HTR-8/SVneo (cell line): ENCODE results near the gene LRP2BP.

Experiments
- DNase-seq: peaks from one replicate; pipeline ENCODE4 v3.0.0; 2011; ENCODE audit warnings: low spot score, mixed read lengths; ENCODE audit not compliant: insufficient read length
- FAIRE-seq: peaks from 2 replicates; lab custom pipeline; 2011; peaks lifted over from hg19 to GRCh38; lab: Jason Lieb, UNC

The LRP2BP gene

DNA sequence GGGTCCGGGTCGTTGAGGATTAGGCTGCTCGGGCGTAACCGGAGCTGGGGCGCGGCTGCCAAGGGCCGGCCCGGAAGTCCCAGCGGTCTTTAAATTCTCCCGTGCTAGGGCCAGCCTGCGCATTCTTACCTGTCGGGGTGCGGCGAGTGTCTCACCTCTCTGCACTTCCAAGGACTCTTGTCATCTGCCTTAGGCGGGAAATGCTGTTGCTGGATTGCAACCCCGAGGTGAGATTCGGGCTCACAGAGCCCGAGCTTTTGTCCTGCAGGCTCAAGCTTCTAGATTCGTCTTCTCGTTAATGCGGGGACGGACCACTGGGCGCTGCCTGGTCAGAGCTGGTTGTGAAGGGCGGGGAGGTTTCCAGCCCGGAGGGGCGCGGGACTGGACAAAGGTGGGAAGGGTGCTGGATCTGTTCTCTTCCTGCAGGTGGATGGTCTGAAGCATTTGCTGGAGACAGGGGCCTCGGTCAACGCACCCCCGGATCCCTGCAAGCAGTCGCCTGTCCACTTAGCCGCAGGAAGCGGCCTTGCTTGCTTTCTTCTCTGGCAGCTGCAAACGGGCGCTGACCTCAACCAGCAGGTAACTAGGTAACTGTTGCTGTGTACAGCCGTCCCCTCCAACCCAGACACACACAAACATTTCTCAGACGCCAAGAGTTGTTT, 1.1 kb upstream of the LRP2BP start, which contains the start of gene ANKRD37:
Gene ANKRD37, plus strand, starts transcription at position 118 of the 662 bp plus-strand sequence. Its CDS starts 83 bp downstream, at position 201.
- FAIRE-seq (no peak), DNase-seq (no peak)

DNA sequence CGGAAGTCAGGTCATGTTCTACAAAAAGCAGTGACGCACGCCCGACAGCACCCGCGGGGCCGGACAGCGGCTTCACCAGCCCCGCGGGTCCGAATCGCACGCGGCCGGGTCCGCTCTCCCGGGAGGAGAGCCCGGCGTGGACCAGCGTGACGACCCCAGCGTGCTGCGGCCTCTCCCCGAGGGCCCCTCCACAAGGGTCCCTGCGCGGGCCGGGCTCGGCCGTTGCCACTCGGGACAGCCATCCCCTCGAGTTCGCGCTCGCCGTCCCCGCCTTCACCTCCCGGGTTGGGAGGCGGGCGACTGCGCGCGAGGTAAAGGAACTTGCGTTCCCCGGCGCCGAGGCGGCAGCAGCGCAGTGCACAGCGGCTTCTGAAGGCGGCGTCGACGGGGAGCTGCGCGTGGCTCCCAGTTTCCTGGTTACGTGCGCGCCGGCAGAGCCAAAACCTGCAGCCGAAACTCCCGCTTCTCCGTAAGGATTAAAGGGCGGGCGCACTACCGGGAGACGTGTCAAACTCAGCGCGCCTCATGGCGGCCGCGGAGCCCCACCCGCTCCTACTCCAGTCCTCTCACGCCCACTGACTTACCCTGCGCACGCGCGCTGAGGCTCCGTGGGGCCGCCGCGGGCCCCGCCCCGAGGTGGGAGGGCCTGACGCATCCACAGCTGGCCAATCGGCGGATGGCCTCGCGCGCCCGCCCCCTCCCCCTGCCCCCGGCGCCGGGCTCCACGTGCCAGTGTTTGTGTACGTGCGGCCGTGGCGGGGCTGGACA, 416 bp upstream of the LRP2BP start:
- FAIRE-seq = peak; percentile 98
- DNase-seq = peak; percentile 97

DNA sequence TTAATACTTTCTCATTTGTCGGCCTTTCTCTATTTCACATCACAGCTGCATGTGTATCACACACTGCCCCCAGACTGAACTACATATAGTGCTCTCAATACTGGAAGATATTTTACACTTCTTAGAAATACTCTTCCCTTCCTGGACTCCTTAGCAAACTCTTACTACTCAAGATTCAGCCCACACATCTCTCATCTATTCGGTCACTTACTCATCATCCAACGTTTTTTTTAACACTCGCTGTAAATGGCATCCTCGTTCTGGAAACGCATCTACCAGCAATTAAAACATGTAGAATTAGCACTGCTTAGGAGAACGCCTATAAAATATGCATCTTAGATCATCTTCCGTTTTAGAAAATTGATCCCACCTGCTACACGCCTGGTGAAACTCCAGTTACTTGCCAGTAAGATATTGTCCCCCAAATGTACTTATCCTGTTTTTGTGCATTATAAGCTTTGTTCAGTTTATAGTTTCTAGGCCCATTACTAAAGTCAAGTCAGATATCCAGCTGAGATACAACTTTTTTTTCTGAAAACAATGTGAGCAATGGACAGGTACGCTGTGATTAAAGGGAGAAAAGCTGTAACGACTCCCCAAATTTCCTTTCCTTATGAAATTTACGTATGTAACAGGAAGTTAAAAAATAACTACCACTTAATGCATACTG, 1.0 kb downstream of the LRP2BP start:
- FAIRE-seq (no peak), DNase-seq (no peak)

DNA sequence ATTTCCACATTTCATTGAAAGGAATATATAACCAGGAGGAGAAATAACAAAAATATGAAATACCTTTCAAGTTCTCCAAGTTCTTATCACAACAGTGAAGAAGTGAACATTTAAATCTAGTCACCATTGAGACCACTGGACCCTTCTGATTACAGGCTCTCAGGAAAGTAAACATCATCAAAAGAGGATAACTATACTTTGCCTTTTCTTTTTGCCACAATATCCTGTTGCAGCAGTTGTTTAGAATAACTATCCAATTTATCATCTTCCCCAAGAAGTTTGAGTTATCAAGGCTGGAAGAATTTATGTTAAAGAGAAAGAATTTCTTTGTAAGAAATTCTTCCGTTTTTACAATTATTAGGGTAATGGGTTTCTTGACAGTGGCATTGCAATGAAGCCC, 3.6 kb downstream of the LRP2BP start:
- FAIRE-seq (no peak), DNase-seq (no peak)

DNA sequence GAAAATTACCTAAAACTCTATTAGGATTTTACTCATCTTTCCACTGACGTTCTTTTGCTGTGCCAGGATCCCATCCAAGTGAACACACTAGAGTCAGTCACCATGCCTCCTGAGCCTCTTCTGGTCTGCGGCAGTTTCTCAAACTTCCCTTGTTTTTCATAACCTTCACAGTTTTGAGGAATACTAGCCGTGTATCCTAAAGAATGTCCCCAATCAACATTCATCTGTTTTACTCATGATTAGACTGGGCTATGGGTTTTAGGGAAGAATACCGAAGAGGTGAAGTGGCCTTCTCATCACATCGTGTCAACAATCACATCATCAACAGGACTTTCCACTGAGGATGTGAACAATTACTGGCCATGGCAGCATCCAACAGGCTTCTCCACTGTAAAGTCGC, 4.8 kb downstream of the LRP2BP start:
- no peak for FAIRE-seq

DNA sequence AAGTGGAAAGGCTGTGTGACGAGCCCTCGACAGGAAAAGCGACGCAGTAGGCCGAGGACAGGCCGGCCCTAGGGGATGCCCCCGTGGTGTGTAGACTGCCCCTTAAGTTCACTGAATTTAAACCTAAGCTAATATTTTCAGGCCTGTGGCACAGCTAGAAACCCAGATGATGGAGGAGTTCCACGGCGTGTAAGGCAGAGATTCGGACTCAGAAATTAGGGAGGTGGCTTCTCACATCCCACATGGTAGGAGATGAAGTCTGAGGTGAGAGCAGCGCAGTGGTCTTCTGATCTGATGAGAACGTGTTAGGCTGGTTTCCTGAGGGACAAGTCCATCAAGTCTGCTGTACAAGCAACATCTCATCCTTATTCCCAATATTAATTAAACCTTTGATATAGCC, 7.8 kb downstream of the LRP2BP start:
- FAIRE-seq (no peak), DNase-seq (no peak)

More for the DNA sequence above, 4.8 kb downstream of the LRP2BP start:
- DNase-seq = no peak

DNA sequence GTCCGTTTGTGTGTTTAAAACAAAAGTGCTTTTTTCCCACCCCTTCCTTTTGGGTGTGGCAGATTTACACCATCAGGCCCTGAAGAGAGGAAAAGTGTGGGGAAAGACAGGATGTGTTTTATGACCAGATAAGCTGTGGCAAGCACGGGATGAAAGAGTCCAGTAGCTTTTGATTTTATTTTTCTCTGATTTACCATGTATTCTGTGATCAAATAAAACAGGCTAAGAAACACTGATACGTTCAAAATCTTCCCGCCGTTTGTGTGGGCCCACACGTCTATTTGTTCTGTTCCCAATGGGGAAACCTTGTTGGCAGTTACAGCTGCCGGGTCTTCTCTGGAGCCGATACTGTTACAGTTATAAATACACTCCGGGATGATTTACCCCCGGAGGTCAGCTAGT, 10.8 kb downstream of the LRP2BP start:
- DNase-seq (peak; percentile 31), FAIRE-seq (no peak)

DNA sequence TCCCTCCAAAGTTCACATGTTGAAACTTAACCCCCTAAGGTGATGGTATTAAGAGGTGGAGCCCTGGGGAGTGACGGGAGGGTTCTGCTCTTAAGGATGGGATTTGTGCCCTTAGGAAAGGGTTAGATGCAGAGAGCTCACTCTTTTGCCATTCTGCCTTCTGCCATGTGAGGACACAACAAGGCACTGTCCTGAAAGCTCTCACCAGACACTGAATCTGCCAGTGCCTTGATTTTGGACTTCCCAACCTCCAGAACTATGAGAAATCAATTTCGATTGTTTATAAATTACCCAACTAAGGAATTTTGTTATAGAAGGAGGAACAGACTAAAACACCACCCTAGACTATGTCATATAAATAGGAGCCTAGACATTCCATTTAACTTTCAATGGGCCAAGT, 11.7 kb downstream of the LRP2BP start:
- FAIRE-seq (no peak), DNase-seq (no peak)

DNA sequence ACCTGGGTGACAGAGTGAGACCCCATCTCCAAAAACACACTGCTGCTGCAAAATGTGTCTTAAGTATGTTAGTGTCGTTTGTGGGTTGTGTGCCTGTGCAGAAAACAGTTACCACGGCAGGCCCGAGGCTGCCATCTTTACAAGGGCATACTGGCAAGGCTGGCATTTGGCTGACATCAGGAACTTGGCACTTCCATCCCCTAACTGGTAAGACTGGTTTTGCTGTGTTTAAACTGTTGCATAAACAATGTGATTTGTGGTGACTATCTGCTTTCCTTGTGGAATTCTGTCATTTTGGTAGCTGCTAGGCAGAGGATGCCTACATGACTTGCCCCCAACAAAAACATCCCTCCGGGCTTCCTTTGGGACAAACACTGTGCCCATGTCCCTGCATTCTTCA, 12.3 kb downstream of the LRP2BP start:
- FAIRE-seq = peak; percentile 40

DNA sequence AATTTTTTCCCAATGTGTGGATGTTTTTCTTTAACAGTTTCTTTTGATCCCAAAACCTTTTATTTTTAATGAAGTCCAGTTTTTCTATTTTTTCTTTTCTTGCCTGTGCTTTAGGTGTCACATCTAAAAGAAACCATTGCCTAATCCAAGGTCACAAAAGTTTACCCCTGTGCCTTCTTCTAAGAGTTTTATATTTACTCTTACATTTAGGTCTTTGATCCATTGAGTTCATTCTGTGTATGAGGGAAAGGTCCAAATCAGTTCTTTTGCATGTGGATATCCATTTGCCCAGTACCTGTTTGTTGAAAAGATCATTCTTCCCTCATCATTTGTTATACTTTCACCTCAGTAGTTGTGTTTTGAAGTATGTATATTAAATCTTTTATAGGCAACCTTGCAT, 13.0 kb downstream of the LRP2BP start:
- FAIRE-seq (no peak), DNase-seq (no peak)

More for the DNA sequence above, 12.3 kb downstream of the LRP2BP start:
- DNase-seq = no peak

DNA sequence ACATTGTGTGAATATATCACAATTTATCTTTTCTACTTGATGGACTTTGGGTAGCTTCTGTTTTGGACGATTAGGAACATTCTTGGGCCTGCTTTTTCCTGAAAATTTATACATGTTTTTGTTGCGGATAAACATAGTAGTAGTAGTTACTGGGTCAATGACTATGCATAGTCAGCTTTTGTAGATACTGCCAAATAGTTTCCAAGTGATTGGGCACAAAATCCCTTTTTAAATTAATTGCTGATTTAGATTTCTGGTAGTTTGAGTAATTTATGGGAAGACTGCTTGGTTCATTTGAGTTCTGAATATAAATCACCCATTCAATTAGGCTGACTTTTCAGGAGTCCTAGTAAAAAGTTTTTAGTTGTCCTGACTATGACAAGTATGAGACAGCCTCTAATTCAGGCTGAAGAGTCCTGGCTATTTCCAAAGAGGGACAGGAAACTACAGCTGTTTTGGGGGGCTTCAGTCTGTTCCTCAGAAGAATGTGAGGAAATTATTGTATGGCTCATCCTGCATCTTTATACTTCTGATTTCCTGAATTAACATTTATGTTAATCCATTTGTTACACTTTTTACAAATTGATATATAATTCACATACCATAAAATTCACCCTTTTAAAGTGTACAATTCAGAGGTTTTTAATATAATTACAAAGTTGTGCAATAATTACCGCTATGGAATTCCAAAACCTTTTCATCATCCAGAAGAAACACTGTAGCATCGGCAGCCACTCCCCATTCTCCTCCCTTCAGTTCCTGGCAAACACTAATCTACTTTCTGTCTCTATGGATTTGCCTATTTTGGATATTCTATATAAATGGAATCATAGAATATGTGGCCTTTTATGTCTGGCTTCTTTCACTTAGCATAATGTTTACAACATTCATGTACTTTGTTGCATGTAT, 14.2 kb downstream of the LRP2BP start:
- FAIRE-seq (no peak), DNase-seq (no peak)

DNA sequence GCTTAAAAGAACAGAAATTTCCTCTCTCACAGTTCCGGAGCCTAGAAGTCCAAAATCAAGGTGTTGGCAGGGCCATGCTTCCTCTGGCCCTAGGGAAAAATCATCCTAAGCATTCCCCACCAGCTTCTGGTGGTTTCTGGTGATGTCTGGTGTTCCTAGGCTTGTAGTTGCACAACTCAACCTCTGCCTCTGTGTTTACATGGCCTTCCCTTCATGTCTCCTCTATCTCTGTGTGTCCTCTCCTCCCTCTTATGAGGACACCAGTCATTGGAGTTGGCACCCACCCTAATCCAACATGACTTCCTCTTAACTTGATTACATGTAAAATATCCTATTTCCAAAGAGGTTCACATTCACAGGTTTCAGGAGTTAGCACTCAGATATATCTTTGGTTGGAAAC, 15.4 kb downstream of the LRP2BP start:
- DNase-seq (no peak), FAIRE-seq (no peak)

DNA sequence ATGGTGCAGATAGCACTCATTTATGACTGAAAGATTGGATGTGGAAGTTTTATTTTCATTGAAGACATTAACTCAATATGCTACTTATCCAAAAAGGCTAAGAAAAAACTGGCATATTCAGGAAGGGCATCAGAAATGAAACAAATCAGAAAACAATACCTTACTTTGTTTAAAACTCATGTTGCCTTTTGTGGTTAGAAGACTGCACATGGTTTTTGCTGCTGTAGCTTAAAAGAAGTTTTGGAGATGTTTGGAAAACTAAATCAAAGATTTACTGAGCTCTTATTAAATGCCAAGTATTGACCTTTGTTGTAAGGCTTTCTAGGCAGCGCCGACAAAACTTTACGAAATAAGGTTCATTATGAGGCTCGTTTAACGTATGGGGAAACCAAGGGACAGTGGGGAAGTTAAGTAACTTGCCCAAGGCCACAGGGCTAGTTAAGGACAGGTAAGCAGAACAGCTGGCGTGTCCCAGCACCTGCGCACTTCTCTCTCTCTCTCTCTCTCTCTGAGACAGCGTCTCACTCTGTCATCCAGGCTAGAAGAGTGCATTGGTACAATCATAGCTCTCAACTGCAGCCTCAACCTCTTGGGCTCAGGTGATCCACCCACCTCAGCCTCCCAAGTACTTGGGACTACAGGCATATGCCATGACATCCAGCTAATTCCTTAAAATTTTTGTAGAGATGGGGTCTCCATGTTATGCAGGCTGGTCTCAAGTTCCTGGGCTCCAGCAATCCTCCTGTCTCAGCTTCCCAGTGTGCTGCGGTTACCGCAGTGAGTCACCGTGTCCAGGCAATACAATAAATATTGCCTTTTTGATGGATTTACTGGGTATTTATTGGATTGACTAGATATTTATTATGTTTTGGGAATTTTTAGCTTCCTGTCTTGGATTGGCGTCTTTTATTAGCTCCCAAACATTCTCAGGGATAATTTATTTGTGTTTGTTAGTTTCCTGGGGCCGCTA, 16.1 kb downstream of the LRP2BP start:
- peak; percentile 62 for FAIRE-seq
- peak; percentile 21 for DNase-seq

DNA sequence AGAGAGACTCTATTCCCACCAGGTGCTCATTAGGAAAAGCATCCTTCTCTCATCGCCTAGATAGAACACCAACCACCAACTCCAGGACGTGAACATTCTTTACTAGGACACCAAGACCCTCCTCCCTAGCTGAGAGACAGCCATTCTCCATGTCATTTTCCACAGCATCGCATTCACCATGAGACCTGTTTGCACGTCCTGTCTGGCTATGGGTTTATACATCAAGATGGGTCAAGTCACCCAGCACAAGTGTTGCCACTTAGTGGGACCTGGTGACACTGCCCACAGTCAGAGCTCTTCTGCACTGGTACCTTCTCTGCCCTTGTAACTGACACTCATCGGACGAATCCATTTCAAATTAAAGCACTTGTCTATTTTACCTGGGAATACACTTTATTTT, 17.5 kb downstream of the LRP2BP start:
- FAIRE-seq = peak; percentile 33

DNA sequence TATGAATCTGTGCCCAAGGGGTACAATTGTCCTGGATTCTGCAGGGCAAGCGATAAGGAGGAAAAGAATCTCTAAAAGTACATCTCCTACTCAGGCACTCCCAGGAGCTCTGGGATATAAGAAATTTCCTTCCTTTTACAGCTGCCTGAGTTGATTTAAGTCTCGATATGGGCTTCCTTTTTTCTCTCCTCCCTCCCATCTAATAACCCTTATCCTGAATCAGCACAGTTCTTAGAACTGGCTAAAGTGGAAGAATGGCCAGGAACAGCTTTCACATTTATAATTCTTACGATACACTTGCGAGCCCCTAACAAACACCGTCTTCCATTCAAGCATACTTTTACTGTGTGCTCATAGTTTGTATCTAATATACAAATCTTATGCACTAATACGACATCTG, 21.2 kb downstream of the LRP2BP start:
- FAIRE-seq = no peak
- no peak for DNase-seq

More for the DNA sequence above, 17.5 kb downstream of the LRP2BP start:
- no peak for DNase-seq

DNA sequence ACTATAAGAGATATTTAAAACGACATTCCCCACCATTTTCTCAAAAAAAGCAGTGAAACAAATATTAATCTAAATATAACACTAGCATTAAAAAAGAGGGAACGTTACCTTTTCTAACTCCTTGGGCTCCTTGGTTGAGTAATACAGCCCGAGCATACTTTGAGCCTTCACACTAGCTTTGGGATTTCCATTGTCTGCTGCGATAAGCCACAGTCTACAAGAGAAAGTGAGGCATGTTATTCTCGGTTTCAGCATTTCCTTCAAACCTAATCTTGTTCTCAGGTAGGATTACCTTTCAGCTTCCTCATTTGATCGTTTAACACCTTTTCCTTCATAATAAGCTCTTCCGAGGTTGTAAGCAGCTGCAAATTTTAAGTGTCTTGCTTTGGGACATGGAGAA, 21.7 kb downstream of the LRP2BP start:
- DNase-seq (no peak), FAIRE-seq (no peak)

DNA sequence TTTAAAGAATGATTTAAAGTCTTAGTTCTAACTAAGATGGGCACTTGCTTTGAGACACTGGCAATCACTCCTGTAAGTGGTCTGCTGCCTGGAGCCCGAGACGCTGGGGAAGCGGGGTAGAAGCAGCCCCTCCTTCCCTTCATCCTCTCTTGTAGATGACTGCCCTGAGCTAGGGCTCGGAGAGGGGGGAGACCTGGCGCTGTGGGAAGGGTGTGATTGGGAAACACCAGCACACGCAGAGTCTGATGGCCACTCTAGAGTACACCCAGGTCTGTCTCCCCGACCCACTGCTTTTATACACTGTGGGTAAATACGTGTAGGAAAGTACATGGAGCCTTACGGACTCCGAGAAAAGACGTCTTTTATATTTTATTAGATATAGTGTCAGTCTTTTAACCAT, 24.0 kb downstream of the LRP2BP start:
- FAIRE-seq = no peak

DNA sequence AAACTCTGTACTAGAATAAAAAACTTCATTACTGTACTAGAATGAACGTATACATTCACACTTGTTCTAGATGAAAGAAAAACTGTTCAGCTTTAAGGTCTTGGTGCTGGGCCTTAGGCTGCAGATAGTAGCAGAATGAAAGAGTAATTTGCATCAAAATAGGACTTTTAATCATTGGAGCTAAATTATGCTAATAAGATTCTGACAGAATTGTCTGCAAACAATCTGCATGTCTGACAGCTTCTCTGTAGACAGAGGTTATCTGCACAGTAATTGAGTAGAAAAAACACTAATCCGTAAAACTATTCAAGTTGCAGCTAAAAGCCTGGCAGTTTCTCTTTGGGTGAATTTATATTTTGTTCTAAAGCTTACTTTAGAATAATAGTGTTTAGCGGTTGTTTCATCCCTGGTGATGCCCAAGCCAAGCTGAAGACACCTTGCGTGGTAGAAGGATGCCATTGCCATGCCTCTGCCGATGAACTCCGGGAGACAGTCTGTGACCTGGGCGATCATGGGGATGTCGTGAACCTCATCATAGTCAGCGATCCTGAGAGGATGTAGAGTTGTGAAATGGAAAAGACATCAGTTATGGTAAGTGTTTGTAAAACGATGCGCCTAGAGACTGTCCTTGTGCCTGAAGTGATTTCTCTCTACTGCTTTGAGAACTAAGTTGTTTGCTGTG, 25.3 kb downstream of the LRP2BP start:
- FAIRE-seq (no peak), DNase-seq (no peak)

More for the DNA sequence above, 24.0 kb downstream of the LRP2BP start:
- no peak for DNase-seq
